Nephron progenitor cell (in vitro differentiated cells): ENCODE results near the gene ANKRD53.

Experiments
- DNase-seq: peaks from one replicate; pipeline ENCODE4 v3.0.0; 2021
- H3K27ac Mint-ChIP-seq: 2 replicates; pipeline ENCODE4 v1.8.0; 2021; ENCODE audit warnings: mild to moderate bottlenecking, moderate library complexity, mixed read lengths
- H3K27me3 Mint-ChIP-seq: 2 replicates; pipeline ENCODE4 v1.8.0; 2021; ENCODE audit warnings: mild to moderate bottlenecking, low read depth, mixed read lengths; ENCODE audit not compliant: poor library complexity
- H3K36me3 Mint-ChIP-seq: 2 replicates; pipeline ENCODE4 v1.8.0; 2021; ENCODE audit warnings: low read depth, mixed read lengths
- H3K4me1 Mint-ChIP-seq: 2 replicates; pipeline ENCODE4 v1.8.0; 2021; ENCODE audit warnings: mixed read lengths
- H3K4me3 Mint-ChIP-seq: 2 replicates; pipeline ENCODE4 v1.8.0; 2021; ENCODE audit warnings: mild to moderate bottlenecking, moderate library complexity, mixed read lengths
- H3K9me3 Mint-ChIP-seq: 2 replicates; pipeline ENCODE4 v1.8.0; 2021; ENCODE audit warnings: mild to moderate bottlenecking, moderate library complexity, mixed read lengths
- CTCF ChIP-seq: fragments of 200-600 bp; sonication (generic); IDR thresholded peaks from 2 replicates; pipeline ENCODE4 v1.5.0; 2021; ENCODE audit warnings: antibody characterized with exemption

Gene ANKRD53

GRCh38 chr2:70958759-70959158 is 19.7 kb upstream of the ANKRD53 start:
- peaks cover 89% of the 10 kb centered on the region for H3K27me3 Mint-ChIP-seq
- no peaks in the 10 kb centered on the region for H3K9me3 Mint-ChIP-seq

GRCh38 chr2:70959271-70959761 is 19.1 kb upstream of the ANKRD53 start:
- Mint-ChIP-seq H3K27me3 (peaks cover 89% of the 10 kb centered on the region), H3K36me3 (no peaks in the 10 kb centered on the region), H3K9me3 (no peaks in the 10 kb centered on the region), H3K27ac (no peak overlapping the region), H3K4me3 (no peak overlapping the region), H3K4me1 (no peaks in the 10 kb centered on the region)
- no peak for DNase-seq
- no peak for TF ChIP-seq CTCF

More at GRCh38 chr2:70958759-70959158, 19.7 kb upstream of the ANKRD53 start:
- TF ChIP-seq CTCF: no peak
- no peaks in the 10 kb centered on the region for H3K4me1 Mint-ChIP-seq
- no peak overlapping the region for H3K4me3 Mint-ChIP-seq
- no peak for DNase-seq
- no peak overlapping the region for H3K27ac Mint-ChIP-seq
- H3K36me3 Mint-ChIP-seq: no peaks in the 10 kb centered on the region

- H3K9me3 Mint-ChIP-seq: no peaks in the 10 kb centered on the region
- TF ChIP-seq CTCF: no peak
- peaks cover 89% of the 10 kb centered on the region for H3K27me3 Mint-ChIP-seq
Measured at GRCh38 chr2:70959851-70960832, 18.3 kb upstream of the ANKRD53 start.

GRCh38 chr2:70960833-70961647 is 17.4 kb upstream of the ANKRD53 start:
- no peaks in the 10 kb centered on the region for H3K36me3 Mint-ChIP-seq
- no peak for TF ChIP-seq CTCF
- H3K9me3 Mint-ChIP-seq: no peaks in the 10 kb centered on the region
- DNase-seq: no peak
- H3K27ac Mint-ChIP-seq: no peak overlapping the region
- peaks cover 89% of the 10 kb centered on the region for H3K27me3 Mint-ChIP-seq
- H3K4me1 Mint-ChIP-seq: peaks cover 8% of the 10 kb centered on the region
- no peak overlapping the region for H3K4me3 Mint-ChIP-seq

More at GRCh38 chr2:70959851-70960832, 18.3 kb upstream of the ANKRD53 start:
- Mint-ChIP-seq H3K4me1 (peaks cover 6% of the 10 kb centered on the region), H3K4me3 (no peak overlapping the region), H3K27ac (no peak overlapping the region), H3K36me3 (no peaks in the 10 kb centered on the region)
- no peak for DNase-seq

GRCh38 chr2:70961648-70961994 is 16.8 kb upstream of the ANKRD53 start:
- Mint-ChIP-seq H3K36me3 (no peaks in the 10 kb centered on the region), H3K4me3 (no peak overlapping the region), H3K27ac (no peak overlapping the region), H3K27me3 (peaks cover 89% of the 10 kb centered on the region), H3K4me1 (peaks cover 8% of the 10 kb centered on the region), H3K9me3 (no peaks in the 10 kb centered on the region)
- no peak for DNase-seq
- TF ChIP-seq CTCF: no peak
